RWPE1 (cell line): ENCODE data around the gene APOBEC2.

Source experiments
- CTCF ChIA-PET: fragments of 350-600 bp; sonication (Branson Sonifier 250); formaldehyde crosslinking; extraction: SDS; loops from one replicate; lab custom pipeline; 2021; lab: Yijun Ruan, JAX
- POLR2A ChIA-PET: fragments of 400-600 bp; formaldehyde crosslinking; extraction: SDS; loops from one replicate; lab custom pipeline; 2020; ENCODE audit warnings: antibody characterized with exemption; ENCODE audit not compliant: low non-redundant PET; lab: Yijun Ruan, JAX
- DNase-seq: peaks from one replicate; pipeline ENCODE4 v3.0.0; 2012; ENCODE audit warnings: low spot score
- H3K27ac ChIP-seq: fragments of 450-650 bp; 2 replicates; pipeline ENCODE4 v1.5.1; 2017
- TF ChIP-seq, protein P1 (sequence below): fragments of 450-650 bp; conservative IDR thresholded peaks from 2 replicates; pipeline ENCODE4 v1.5.1; 2017; ENCODE audit warnings: low read depth, mild to moderate bottlenecking

Gene APOBEC2

DNA sequence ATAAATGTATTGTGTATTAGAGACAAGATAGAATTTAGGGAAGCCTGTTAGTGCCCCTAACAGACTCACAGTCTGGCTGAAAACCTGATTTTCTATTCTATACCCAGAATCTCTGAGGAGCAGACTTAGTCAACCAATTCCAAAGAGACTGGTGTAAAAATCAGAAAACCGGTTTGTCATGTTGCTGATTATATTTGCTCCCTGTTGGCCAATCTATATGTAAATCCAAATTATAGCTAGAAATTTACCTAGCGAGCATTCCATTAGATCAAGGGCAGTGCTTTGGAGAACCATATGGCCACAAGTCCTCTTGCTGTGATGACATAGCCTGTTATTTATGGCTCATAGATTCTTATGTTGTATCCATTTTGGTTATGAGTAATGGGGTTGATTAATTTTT is 24.5 kb downstream of the APOBEC2 start:
- DNase-seq, result no peak

DNA sequence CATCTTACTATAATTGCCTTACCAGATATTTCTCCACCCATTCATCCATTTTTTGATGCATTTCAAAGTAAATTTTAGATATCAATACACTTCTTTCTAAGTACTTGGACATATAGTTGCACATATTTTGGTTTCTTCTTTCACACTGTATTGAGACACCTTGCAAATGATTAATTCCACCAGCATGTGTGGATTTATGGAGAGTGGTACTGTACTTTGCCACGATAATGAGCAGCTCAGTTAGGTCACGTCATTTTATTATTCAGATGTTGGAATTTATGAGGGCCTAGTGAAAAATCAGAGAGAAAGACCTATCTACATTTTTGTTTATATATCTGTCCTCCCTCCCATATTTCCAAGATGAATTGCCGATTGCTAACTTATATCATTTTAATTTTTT is 25.1 kb downstream of the APOBEC2 start:
- POLR2A ChIA-PET, result no interaction called here
- TF ChIP-seq, protein P1, sequence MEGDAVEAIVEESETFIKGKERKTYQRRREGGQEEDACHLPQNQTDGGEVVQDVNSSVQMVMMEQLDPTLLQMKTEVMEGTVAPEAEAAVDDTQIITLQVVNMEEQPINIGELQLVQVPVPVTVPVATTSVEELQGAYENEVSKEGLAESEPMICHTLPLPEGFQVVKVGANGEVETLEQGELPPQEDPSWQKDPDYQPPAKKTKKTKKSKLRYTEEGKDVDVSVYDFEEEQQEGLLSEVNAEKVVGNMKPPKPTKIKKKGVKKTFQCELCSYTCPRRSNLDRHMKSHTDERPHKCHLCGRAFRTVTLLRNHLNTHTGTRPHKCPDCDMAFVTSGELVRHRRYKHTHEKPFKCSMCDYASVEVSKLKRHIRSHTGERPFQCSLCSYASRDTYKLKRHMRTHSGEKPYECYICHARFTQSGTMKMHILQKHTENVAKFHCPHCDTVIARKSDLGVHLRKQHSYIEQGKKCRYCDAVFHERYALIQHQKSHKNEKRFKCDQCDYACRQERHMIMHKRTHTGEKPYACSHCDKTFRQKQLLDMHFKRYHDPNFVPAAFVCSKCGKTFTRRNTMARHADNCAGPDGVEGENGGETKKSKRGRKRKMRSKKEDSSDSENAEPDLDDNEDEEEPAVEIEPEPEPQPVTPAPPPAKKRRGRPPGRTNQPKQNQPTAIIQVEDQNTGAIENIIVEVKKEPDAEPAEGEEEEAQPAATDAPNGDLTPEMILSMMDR, result no peak
- H3K27ac ChIP-seq, result no peak overlapping the region
- no peak for DNase-seq
- CTCF ChIA-PET, result no interaction called here

More for the DNA sequence above, 24.5 kb downstream of the APOBEC2 start:
- CTCF ChIA-PET, result no interaction called here
- TF ChIP-seq, protein P1, result no peak
- H3K27ac ChIP-seq, result no peak overlapping the region
- POLR2A ChIA-PET, result no interaction called here

GRCh38 chr6:41079080-41079479 is 26.1 kb downstream of the APOBEC2 start:
- CTCF ChIA-PET, result no interaction called here
- POLR2A ChIA-PET, result no interaction called here
- no peak for DNase-seq
- no peak overlapping the region for H3K27ac ChIP-seq
- TF ChIP-seq, protein P1, result no peak

DNA sequence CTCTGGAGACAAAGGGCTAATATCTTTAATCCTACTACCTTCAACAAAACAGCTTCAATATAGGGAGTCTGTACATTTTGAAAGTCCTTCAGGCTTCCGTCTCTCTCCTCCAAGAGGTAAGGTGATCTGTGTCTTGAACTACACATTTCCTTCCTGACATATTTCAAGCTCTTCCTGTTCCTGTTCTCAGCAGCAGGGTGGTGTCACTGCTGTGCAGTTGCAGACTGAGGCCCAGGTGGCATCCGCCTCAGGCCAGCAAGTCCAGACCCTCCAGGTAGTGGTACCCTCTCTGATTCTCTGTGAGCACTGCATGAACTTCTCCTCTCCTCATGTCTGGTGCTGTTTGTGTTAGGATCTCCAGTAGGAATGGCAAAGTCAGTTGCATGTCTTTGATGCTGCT is 27.6 kb downstream of the APOBEC2 start:
- DNase-seq, result no peak
- POLR2A ChIA-PET, result no interaction called here
- CTCF ChIA-PET, result interaction anchor here (0.7 kb wide), 1 partner anchor 96 kb away, joined by 3 read pairs; no protein-coding TSS in a partner anchor
- TF ChIP-seq, protein P1, result no peak
- no peak overlapping the region for H3K27ac ChIP-seq

- DNase-seq, result no peak
- no peak overlapping the region for H3K27ac ChIP-seq
- POLR2A ChIA-PET, result interaction anchor here (0.5 kb wide), 1 partner anchor 227 kb away, joined by 3 read pairs; no protein-coding TSS in a partner anchor
- CTCF ChIA-PET, result interaction anchor here (0.5 kb wide), 1 partner anchor 10 kb away, joined by 3 read pairs; no protein-coding TSS in a partner anchor
- TF ChIP-seq, protein P1, result no peak
Measured at GRCh38 chr6:41083072-41083471, 30.1 kb downstream of the APOBEC2 start.

- TF ChIP-seq, protein P1, result no peak
- ChIA-PET POLR2A (no interaction called here), CTCF (no interaction called here)
Measured at GRCh38 chr6:41085182-41085581, 32.2 kb downstream of the APOBEC2 start.

More at GRCh38 chr6:41085182-41085581, 32.2 kb downstream of the APOBEC2 start:
- H3K27ac ChIP-seq, result no peak overlapping the region
- DNase-seq, result no peak
